SK-N-MC (cell line): ENCODE data around the gene HLCS.

Experiments
- DNase-seq: peaks from one replicate; pipeline ENCODE4 v3.0.0-alpha.2; 2011; ENCODE audit warnings: low read depth, low spot score
- H3K27ac ChIP-seq: fragments of 200-600 bp; sonication (generic); 2 replicates; pipeline ENCODE4 v1.5.1; 2016; ENCODE audit warnings: mixed run types
- H3K36me3 ChIP-seq: fragments of 200-600 bp; sonication (generic); 2 replicates; pipeline ENCODE4 v1.6.1; 2017; ENCODE audit warnings: antibody characterized with exemption, low read length, mixed read lengths; ENCODE audit not compliant: insufficient read depth
- H3K4me3 ChIP-seq: fragments of 200-600 bp; sonication (generic); 2 replicates; pipeline ENCODE4 v1.5.1; 2016
- H3K9ac ChIP-seq: fragments of 200-600 bp; sonication (generic); 2 replicates; pipeline ENCODE4 v1.8.0; 2017; ENCODE audit warnings: mixed run types, mixed read lengths; ENCODE audit not compliant: insufficient read length
- H3K9me3 ChIP-seq: fragments of 200-600 bp; sonication (generic); 2 replicates; pipeline ENCODE4 v1.6.1; 2017; ENCODE audit warnings: low read depth, mild to moderate bottlenecking, antibody characterized with exemption, low read length, moderate library complexity, mixed read lengths
- EZH2 ChIP-seq: fragments of 200-600 bp; sonication (generic); IDR thresholded peaks from one replicate; pipeline ENCODE4 v1.6.1; 2017; ENCODE audit warnings: antibody characterized with exemption
- FOXP2 ChIP-seq: optimal IDR thresholded peaks from 2 replicates; pipeline ENCODE3; 2011; ENCODE audit warnings: mild to moderate bottlenecking, moderate library complexity; ENCODE audit not compliant: insufficient read depth; ENCODE audit errors: extremely low read length, control extremely low read depth
- POLR2AphosphoS5 ChIP-seq: IDR thresholded peaks from 2 replicates; pipeline ENCODE4 v1.6.1; 2012; ENCODE audit warnings: mild to moderate bottlenecking, low read depth, low read length, borderline replicate concordance

The HLCS gene

DNA sequence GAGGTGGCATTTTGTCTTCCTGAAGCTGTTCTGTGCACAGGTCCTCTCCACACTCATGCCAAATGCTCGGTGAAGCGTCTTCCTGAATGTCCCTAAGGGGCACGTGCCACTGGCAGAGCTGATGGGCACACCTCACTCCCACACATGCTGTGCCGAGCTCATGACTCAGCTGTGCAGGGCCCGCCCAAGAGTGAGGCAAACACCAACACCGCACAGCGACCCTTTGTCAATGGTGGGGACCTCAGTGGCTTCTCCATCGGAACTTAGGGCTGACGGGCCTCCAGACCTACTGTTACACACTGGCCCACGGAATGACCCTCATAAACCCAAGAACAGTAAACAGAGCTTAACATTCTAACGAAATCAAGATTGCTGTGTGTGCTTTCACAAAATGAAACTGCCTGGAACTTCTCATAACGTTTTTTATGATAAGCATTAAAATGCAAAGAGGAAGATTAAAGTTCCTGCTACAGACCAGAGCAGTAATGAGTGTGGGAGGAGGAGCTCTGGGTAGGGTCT lies 178.3 kb downstream of the HLCS start:
- Histone ChIP-seq H3K4me3 (peak overlapping the region; percentile 26; the same call in 1 of the 2 replicates), H3K9me3 (no peaks in the 10 kb centered on the region), H3K9ac (peak overlapping the region; percentile 49), H3K27ac (no peak overlapping the region), H3K36me3 (no peaks in the 10 kb centered on the region)
- TF ChIP-seq POLR2AphosphoS5 = no peak
- TF ChIP-seq EZH2 = no peak
- no peak for TF ChIP-seq FOXP2
- DNase-seq = no peak

DNA sequence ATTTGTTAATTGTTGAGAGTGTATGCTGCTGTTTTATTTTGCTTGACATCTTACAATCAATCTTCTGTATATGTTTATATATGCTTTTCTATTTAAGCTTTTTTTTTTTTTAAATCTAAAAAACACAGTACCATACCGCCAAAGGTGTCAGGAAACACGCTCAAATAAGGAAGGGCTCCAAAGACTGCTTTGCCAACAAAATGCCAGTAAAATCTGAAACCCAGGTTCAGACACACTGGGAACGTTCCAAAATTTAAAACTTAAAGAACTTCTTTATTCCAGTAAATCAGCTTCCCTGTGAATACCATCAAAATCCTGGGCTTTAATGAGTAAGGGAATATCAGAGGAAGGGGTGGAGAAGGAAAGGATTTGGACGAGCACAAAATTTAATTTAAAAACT lies 180.3 kb downstream of the HLCS start:
- TF ChIP-seq FOXP2 = no peak
- TF ChIP-seq POLR2AphosphoS5 = no peak
- no peak for TF ChIP-seq EZH2
- H3K4me3 ChIP-seq = no peak overlapping the region
- no peak overlapping the region for H3K9ac ChIP-seq
- no peaks in the 10 kb centered on the region for H3K36me3 ChIP-seq
- no peak overlapping the region for H3K27ac ChIP-seq
- H3K9me3 ChIP-seq = no peaks in the 10 kb centered on the region
- no peak for DNase-seq

GRCh38 chr21:36785615-36786014 lies 180.9 kb downstream of the HLCS start:
- no peaks in the 10 kb centered on the region for H3K9me3 ChIP-seq
- no peaks in the 10 kb centered on the region for H3K36me3 ChIP-seq
- no peak overlapping the region for H3K4me3 ChIP-seq
- H3K27ac ChIP-seq = no peak overlapping the region
- DNase-seq = no peak
- TF ChIP-seq EZH2 (no peak), FOXP2 (no peak), POLR2AphosphoS5 (no peak)
- no peak overlapping the region for H3K9ac ChIP-seq

- H3K9me3 ChIP-seq = no peaks in the 10 kb centered on the region
- no peak for TF ChIP-seq EZH2
- TF ChIP-seq POLR2AphosphoS5 = no peak
- TF ChIP-seq FOXP2 = no peak
- no peak overlapping the region for H3K4me3 ChIP-seq
- DNase-seq = no peak
- H3K27ac ChIP-seq = no peak overlapping the region
- H3K36me3 ChIP-seq = no peaks in the 10 kb centered on the region
- no peak overlapping the region for H3K9ac ChIP-seq
Observed at GRCh38 chr21:36784947-36785346, 181.5 kb downstream of the HLCS start.

DNA sequence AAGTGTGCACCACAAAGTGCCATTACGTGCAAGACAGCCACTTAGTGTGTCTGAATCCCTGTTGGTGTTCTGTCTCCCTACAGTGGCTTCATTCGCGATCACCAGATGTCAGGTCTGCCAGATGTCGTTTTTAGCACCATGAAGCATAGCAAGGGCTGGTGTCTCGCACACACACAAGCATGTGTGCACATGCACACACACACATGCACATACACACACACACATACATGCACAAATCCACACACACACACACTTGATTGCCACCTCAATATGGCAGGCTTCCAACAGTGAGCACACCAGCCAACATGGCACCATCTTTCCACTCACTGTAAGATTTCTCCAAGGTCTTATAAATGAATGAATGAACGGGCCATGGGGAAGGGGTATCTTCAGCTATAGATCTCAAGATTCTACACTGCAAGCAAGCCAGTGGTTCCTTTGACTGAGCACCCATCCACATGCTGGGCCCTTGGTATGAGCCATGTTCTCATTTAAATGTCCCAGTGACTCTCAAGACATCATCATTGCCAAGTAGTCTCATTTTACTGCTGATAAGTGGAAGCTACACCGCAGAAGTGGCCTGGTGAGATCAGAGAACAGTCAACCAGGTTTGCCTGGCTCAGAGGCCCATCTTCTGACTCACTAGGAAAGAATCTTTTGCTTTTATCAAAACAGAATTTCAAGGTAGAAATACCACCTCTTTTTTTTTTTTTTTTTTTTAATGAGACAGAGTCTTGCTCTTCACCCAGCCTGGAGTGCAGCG lies 182.7 kb downstream of the HLCS start:
- Histone ChIP-seq H3K27ac (no peak overlapping the region), H3K9ac (no peak overlapping the region), H3K9me3 (no peaks in the 10 kb centered on the region), H3K4me3 (no peak overlapping the region), H3K36me3 (no peaks in the 10 kb centered on the region)
- no peak for DNase-seq
- TF ChIP-seq POLR2AphosphoS5 = no peak
- no peak for TF ChIP-seq EZH2
- no peak for TF ChIP-seq FOXP2

- TF ChIP-seq POLR2AphosphoS5 (no peak), FOXP2 (no peak), EZH2 (no peak)
- DNase-seq = no peak
Observed at GRCh38 chr21:36780861-36781260, 185.6 kb downstream of the HLCS start.

GRCh38 chr21:36776981-36777617 lies 189.4 kb downstream of the HLCS start:
- Histone ChIP-seq H3K36me3 (no peaks in the 10 kb centered on the region), H3K4me3 (no peak overlapping the region), H3K27ac (no peak overlapping the region), H3K9me3 (no peaks in the 10 kb centered on the region), H3K9ac (no peak overlapping the region)
- DNase-seq = no peak
- TF ChIP-seq FOXP2 (no peak), EZH2 (no peak), POLR2AphosphoS5 (no peak)

More at GRCh38 chr21:36780861-36781260, 185.6 kb downstream of the HLCS start:
- H3K9ac ChIP-seq = no peak overlapping the region
- no peaks in the 10 kb centered on the region for H3K9me3 ChIP-seq
- H3K27ac ChIP-seq = no peak overlapping the region
- no peaks in the 10 kb centered on the region for H3K36me3 ChIP-seq
- no peak overlapping the region for H3K4me3 ChIP-seq

DNA sequence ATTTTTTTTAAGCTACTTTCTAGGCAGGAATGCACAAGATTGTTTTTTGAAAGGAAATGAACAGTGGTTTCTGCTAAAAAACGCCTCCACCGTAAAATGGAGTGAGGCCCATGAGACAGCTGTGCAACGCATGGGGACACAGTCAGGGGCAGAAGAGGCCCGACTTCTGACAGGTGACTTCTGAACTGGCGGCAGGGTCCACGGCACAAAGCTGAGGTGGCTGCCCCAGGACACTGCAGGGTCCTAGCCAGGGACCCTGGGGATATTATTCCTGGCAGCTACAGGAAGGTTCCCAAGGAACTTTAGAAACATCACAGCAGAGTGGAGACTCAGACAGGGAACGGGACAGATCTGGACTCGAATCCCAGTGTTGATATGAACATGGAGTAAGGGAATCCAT lies 192.5 kb downstream of the HLCS start:
- DNase-seq = no peak
- no peaks in the 10 kb centered on the region for H3K9me3 ChIP-seq
- no peaks in the 10 kb centered on the region for H3K36me3 ChIP-seq
- no peak overlapping the region for H3K4me3 ChIP-seq
- TF ChIP-seq EZH2 (no peak), FOXP2 (no peak)
- H3K27ac ChIP-seq = no peak overlapping the region
- H3K9ac ChIP-seq = no peak overlapping the region

DNA sequence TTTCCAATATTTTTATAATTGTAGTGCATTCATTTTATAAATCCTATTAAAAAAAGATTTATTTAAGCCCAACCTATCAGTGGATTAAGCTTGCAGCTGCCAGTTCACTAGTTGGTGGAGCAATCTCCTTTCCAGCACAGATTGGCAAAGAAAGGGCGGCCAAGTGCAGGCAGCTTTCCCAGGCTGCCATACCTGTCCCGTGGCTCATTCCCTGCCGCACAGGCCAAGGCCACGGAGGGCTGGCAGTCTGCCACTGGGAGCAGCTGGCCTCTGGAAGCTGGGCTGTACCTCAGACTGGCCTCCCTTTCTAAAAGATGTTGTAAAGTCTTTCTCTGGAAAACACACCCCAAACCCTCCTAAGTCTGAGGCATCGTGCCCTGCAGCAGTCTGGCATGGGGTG lies 193.4 kb downstream of the HLCS start:
- no peak for DNase-seq
- no peak for TF ChIP-seq POLR2AphosphoS5
- TF ChIP-seq EZH2 = no peak
- TF ChIP-seq FOXP2 = no peak
- no peak overlapping the region for H3K9ac ChIP-seq

More for the DNA sequence above, 193.4 kb downstream of the HLCS start:
- H3K9me3 ChIP-seq = no peaks in the 10 kb centered on the region
- no peaks in the 10 kb centered on the region for H3K36me3 ChIP-seq
- no peak overlapping the region for H3K4me3 ChIP-seq
- no peak overlapping the region for H3K27ac ChIP-seq
